H54 (cell line): Measurements from ENCODE around the gene MRPL50.

Source experiments
- DNase-seq: peaks from one replicate; pipeline ENCODE4 v3.0.0; 2011; ENCODE audit warnings: low spot score, mixed read lengths; ENCODE audit not compliant: insufficient read length
- FAIRE-seq: peaks from 3 replicates; lab custom pipeline; 2011; peaks lifted over from hg19 to GRCh38; lab: Jason Lieb, UNC
- POLR2A ChIP-seq: IDR thresholded peaks from 2 replicates; pipeline ENCODE4 v1.6.1; 2011; ENCODE audit warnings: low read depth, mild to moderate bottlenecking, low read length

The MRPL50 gene

DNA sequence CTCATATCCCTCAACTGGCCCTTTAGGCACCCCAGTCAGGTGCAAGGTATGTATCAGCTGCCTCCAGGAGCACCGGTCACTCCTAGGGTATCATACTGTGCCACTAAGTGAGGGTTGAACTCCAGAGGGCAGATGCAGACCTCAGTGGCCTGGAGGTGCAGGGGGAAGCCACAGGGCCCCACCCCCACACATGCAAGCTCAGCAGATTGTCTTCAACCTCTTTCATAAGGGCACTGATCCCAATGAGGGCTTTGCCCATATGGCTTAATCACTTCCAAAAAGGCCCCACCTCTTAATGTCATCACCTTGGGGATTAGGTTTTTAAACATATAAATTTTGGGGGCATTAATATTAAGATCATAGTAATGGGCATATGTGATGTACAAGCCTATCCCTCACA is 41.8 kb downstream of the MRPL50 start:
- DNase-seq = no peak
- TF ChIP-seq POLR2A = no peak
- no peak for FAIRE-seq

DNA sequence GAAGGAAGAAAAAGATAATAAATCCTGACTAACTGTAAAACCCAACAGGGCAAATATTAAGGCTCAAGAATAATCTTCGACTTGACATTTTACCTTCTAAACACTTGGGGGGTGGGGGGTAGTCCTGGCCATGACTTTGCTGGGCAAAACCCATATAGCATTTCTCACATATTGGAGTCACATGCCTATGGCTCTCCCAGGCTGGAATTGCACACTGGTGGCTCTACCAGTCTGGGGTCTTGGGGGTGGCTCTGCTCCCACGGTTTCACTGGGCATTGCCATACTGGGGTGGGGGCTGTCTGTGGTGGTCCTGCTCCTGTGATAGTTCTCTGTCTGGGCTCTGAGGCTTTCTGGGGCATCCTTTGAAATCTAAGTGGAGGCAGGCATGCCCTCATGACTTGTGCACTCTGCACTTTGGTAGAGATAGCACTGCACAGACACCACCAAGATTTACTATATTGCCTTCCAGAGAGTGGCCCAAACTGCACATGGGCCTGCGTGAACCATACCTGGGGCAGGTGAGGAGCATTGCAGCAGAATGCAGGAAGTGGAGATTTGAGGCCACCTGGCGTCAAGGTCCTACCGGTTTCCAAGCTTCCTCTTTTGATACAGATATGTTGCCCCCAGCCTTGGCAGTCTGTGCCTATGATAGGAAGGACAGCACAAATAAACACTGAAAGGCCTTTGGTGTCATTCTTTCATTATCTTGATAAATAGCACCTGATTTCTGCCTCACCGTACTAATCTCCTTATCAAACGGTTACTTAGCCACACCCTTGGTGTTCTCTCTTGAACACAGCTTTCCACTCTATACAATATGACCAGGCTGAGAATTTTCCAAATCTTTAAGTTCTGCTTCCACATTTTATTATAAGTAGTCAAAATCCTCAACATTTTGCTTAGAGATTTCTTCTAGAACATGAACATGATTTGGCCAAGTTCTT is 43.4 kb downstream of the MRPL50 start:
- no peak for DNase-seq
- FAIRE-seq = no peak
- no peak for TF ChIP-seq POLR2A

DNA sequence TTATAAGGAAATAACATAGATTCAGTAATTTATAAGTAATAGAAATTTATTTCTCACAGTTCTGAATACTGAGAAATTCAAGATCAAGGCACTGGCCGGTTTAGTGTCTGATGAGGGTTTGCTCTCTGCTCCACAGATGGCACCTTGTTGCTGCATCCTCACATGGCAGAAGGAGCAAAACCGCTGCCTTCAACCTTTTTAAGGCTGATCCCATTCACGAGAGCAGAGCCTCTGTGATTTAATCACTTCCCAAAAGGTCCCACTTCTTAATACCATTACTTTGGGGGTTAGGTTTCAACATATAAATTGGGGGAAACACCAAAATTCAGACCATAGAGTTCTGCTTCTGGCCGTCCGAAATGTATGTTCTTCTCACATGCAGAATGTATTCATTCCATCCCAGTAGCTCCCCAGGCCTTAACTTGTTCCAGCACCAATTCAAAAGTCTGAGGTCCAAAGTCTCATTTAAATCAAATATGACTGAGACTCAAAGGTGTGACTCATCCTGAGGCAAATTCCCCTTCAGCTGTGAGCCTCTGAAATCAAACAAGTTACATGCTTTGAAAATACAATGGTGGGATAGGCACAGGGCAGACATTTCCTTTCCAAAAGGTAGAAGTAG is 44.2 kb downstream of the MRPL50 start:
- no peak for TF ChIP-seq POLR2A
- DNase-seq (no peak), FAIRE-seq (no peak)

DNA sequence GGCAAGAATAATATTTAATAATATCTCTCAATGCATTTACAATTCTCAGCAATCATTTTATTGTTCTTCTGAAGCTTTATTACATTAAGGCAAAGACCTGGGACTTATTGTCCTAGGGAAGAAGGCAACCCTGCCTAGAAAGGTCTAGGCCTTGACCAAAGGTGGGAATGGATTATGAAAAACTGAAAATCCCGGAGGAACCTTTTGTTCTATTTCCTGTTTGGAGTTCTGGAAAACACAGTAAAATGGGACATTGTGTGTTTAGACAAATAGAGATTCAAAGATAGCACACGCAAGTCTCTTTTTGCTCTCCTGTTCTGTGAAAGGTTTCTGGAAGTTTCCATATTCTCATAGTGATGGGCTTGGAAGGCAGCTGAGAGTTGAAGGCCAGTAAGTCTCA is 44.7 kb downstream of the MRPL50 start:
- TF ChIP-seq POLR2A = no peak
- DNase-seq (no peak), FAIRE-seq (no peak)

DNA sequence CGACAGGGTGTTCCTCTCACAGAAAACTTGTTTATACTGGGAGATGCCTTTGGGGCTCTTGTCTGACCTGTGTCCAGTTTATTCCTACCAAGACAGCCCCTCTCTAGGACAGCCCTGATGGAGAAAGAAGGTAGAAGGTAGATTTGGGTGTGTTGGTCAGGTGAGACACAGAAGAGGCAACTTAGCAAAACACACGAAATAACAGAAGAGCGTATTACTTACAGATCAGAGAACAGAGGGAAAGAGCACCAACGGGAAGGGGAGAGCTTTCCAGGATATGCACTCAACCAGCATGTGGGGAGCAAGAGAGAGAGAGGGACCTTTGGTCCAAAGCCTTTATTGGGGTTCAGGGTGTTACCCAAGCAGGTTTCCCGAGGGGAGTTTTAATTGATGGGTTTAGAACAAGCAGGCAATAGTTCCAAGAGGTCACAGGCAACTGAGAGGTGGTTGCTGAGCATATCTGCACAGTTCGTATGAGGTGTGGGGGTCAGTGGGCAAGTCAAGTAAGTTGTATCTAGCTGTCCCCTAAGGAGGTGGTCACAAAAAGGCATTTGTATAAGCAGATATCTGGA is 45.4 kb downstream of the MRPL50 start:
- DNase-seq (no peak), FAIRE-seq (no peak)
- TF ChIP-seq POLR2A = no peak

DNA sequence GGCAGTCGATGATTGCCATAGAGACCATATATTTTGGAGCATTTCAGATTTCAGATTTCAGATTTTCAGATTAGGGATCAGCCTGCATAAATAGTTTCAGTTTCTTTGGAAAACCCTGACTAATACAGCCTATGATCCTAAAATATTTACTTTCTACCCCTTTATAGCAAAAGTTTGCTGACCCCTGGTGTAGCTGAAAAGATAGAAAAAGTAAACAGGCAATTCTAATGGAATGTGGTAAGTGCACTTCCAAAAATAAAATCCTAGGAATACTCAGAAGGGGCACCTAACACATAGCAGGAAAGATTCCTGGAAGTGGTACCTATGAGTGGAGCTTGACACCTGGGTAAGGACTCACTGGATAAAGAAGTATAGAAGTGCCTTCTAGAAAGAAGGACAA is 48.1 kb downstream of the MRPL50 start:
- no peak for TF ChIP-seq POLR2A
- FAIRE-seq = no peak
- no peak for DNase-seq

DNA sequence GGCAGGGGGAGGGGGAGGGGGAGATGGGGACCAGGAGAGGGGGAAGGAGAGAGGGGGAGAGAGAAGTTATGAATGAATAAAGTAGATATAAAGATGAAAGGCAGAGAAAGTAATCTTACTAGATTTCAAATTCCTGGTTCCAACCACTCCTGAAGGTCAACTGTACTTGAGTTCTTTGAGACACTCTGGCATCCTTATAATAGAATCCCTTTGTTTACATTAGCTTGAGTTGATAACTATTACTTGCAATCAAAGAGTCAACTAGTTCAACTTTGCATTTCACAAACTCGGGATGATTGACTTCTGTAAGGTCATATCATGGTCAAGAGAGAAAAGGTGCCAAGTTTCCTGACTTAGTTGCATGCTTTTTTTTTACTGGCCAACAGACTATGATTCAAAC is 55.8 kb downstream of the MRPL50 start:
- FAIRE-seq (no peak), DNase-seq (no peak)
- TF ChIP-seq POLR2A = no peak

DNA sequence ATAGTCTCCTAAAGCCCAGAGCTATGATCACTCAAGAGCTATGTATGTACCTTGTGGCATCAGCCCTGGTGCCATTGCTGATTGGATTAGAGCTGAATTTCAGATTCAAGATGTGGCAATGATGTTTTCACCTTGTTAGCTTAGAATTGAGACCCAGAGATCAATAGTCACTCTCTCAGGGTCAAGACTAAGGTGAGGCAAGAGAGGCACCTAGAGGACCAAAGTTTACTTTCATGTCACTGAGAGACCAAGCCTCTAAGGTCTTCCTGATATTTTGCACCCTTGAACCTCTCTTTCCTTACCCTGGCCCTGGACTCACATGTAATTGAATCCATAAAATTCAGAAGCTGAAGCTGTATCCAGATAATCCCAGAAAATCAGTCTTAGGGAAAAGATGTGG is 56.5 kb downstream of the MRPL50 start:
- no peak for TF ChIP-seq POLR2A
- DNase-seq (no peak), FAIRE-seq (no peak)
